ENCODE measurements around the gene ANKDD1B.

ANKDD1B gene

GRCh38 chr5:75711151-75711550 is 99.9 kb downstream of the ANKDD1B start:
- no peak for DNase-seq

GRCh38 chr5:75712091-75712490 is 100.8 kb downstream of the ANKDD1B start:
- DNase-seq = no peak

- DNase-seq = no peak
These were observed 105.4 kb downstream of the ANKDD1B start for GRCh38 chr5:75716715-75717081.

- DNase-seq = peak; percentile 99
These were observed 106.0 kb downstream of the ANKDD1B start, which contains the start of gene POC5 for GRCh38 chr5:75717082-75717922. Gene POC5 (minus strand): TSS chr5:75717437. CDS start chr5:75712937, 4,500 bp downstream.

- no peak for DNase-seq
These were observed 109.6 kb downstream of the ANKDD1B start for GRCh38 chr5:75720882-75721281.
